Panc1 (cell line): ENCODE results near the gene ENOX2.

Experiments
- POLR2AphosphoS5 ChIP-seq: IDR thresholded peaks from 2 replicates; pipeline ENCODE4 v1.6.1; 2012; ENCODE audit warnings: mild to moderate bottlenecking, low read depth, low read length, moderate library complexity
- TF ChIP-seq, protein P1 (sequence below): fragments of 450-650 bp; IDR thresholded peaks from 2 replicates; pipeline ENCODE4 v1.5.1; 2017; ENCODE audit warnings: mild to moderate bottlenecking

DNA sequence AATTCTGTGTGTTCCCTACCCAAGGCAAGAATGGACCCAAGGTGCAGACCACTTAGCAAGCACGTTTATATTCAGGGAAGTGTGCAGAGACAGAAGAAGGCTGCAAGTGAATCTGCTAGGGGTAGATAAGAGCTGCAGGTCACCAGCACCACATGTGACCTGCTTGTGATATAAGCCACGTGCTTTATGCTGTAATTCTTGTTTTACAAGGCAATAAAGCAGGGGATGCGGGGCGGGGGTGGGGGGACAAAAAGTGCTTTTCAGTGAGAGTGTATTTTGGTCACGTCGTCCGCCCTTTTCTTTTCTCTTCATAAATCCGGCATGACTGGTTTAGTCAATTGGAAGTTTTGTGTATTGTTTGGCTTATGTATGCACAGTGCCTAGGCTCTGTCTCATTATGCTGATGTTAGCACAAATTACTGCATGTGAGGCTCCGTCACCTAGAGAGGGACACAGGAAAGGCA is 308.5 kb downstream of the ENOX2 start:
- TF ChIP-seq, protein P1, sequence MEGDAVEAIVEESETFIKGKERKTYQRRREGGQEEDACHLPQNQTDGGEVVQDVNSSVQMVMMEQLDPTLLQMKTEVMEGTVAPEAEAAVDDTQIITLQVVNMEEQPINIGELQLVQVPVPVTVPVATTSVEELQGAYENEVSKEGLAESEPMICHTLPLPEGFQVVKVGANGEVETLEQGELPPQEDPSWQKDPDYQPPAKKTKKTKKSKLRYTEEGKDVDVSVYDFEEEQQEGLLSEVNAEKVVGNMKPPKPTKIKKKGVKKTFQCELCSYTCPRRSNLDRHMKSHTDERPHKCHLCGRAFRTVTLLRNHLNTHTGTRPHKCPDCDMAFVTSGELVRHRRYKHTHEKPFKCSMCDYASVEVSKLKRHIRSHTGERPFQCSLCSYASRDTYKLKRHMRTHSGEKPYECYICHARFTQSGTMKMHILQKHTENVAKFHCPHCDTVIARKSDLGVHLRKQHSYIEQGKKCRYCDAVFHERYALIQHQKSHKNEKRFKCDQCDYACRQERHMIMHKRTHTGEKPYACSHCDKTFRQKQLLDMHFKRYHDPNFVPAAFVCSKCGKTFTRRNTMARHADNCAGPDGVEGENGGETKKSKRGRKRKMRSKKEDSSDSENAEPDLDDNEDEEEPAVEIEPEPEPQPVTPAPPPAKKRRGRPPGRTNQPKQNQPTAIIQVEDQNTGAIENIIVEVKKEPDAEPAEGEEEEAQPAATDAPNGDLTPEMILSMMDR = no peak
- no peak for TF ChIP-seq POLR2AphosphoS5
